NCI-H1105 treated with DMSO at 0.1 percent for 48 hours (cell line): ENCODE results near the gene KLHDC3.

Experiments used
- DNase-seq: peaks from one replicate; lab custom pipeline; 2025; lab: John Stamatoyannopoulos, UW

KLHDC3 gene

GRCh38 chr6:43013843-43014433 lies at the start of gene KLHDC3, which contains the start of gene MEA1:
Gene KLHDC3, plus strand, starts transcription at chr6:43014249. Its CDS starts 2,944 bp downstream, at chr6:43017193.
Gene MEA1, minus strand, starts transcription at chr6:43013946. Its CDS starts 133 bp downstream, at chr6:43013813.
- DNase-seq: peak; percentile 100

- no peak for DNase-seq
Measured at GRCh38 chr6:42966571-42966970, 47.5 kb upstream of the KLHDC3 start.

GRCh38 chr6:42967228-42967627 lies 46.8 kb upstream of the KLHDC3 start:
- no peak for DNase-seq

- no peak for DNase-seq
Measured at GRCh38 chr6:42968126-42968701, 45.8 kb upstream of the KLHDC3 start.

GRCh38 chr6:42968783-42969182 lies 45.3 kb upstream of the KLHDC3 start:
- DNase-seq: no peak

GRCh38 chr6:42969431-42969830 lies 44.6 kb upstream of the KLHDC3 start:
- DNase-seq: no peak

- no peak for DNase-seq
Measured at GRCh38 chr6:42969934-42970333, 44.1 kb upstream of the KLHDC3 start.

GRCh38 chr6:42970871-42971612 lies 43.0 kb upstream of the KLHDC3 start:
- no peak for DNase-seq

GRCh38 chr6:42971746-42972327 lies 42.2 kb upstream of the KLHDC3 start:
- no peak for DNase-seq

- DNase-seq: no peak
Measured at GRCh38 chr6:42973926-42974325, 40.1 kb upstream of the KLHDC3 start.

- DNase-seq: no peak
Measured at GRCh38 chr6:42974919-42975505, 39.0 kb upstream of the KLHDC3 start.

- no peak for DNase-seq
Measured at GRCh38 chr6:42978487-42978838, 35.6 kb upstream of the KLHDC3 start.

GRCh38 chr6:42978839-42979522 lies 35.1 kb upstream of the KLHDC3 start, which contains the start of gene PEX6:
Gene PEX6, minus strand, starts transcription at chr6:42979181. Its CDS starts 31 bp downstream, at chr6:42979150.
- DNase-seq: peak; percentile 93

GRCh38 chr6:42979523-42980177 lies 34.4 kb upstream of the KLHDC3 start:
- no peak for DNase-seq

GRCh38 chr6:42981836-42982235 lies 32.2 kb upstream of the KLHDC3 start:
- no peak for DNase-seq

- DNase-seq: peak; percentile 100
Measured at GRCh38 chr6:42984001-42984923, 29.8 kb upstream of the KLHDC3 start, which contains the start of gene PPP2R5D. Gene PPP2R5D, plus strand, starts transcription at chr6:42984570. Its CDS starts 108 bp downstream, at chr6:42984678.

GRCh38 chr6:42984924-42985475 lies 29.0 kb upstream of the KLHDC3 start:
- DNase-seq: no peak

GRCh38 chr6:42987533-42988451 lies 26.3 kb upstream of the KLHDC3 start:
- DNase-seq: no peak
